Measurements from ENCODE around the gene AFMID. TPM values are rescaled to one million over a fixed set of nuclear protein-coding genes. Genes with fewer than 3 reads are reported as not detected.
A peak's percentile ranks its signal among the peaks of the same experiment; 100 is the strongest.

AFMID gene
- total RNA-seq, 1 experiment from 2014 or later, result 59.3 TPM

DNA sequence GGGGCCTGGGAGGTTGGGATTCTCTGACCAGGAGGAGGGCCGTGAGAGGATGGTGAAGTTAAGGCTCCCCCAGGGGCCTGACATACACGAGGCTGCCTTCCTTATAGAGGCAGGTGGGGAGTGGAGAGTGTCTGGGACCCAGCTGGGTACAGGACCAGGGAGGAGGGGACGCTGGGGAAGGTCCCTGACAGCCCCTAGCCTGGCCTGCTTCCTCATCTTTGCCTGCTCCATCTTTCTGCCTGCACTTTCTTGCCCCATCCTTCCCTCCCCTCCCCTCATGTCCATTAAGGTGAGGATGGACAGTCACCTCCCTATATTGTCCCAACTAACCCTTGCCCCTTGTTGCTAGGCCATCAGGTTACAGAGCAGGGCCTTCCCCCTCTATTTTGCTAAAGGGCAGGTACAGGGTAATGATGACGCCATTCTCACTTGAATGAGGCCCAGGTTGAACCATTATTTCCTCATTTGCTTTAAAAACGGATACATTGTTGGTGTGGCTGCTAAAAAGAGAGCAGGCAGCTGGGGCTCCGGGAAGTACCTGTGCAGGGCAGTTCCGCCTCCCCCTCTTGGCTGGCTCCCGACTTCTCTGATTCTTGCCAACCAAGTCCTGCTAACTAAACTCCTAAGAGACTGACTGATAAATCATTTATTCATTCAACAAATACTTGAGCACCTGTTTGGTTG lies 39.7 kb upstream of the AFMID start:
- intact Hi-C loops (cut with micrococcal nuclease; ENCODE audit: unreplicated experiment), result no loop called here
- no peak overlapping the region for H3K4me3 ChIP-seq (ENCODE audit: low read depth in 2 of 2, low read length in 2 of 2)
- H3K9me3 ChIP-seq (ENCODE audit: control insufficient read depth, insufficient read depth, low read depth, low read length), result no peaks in the 10 kb centered on the region
- POLR2A ChIA-PET, result no interaction called here
- H3K27me3 ChIP-seq (ENCODE audit: control insufficient read depth, insufficient read depth, low read length), result no peaks in the 10 kb centered on the region
- no peak for DNase-seq (ENCODE audit: low read depth, low spot score)
- H3K36me3 ChIP-seq (ENCODE audit: control insufficient read depth, insufficient read depth, low read length), result no peaks in the 10 kb centered on the region
- in situ Hi-C loops (cut with HindIII; ENCODE audit: low pct_unique_long_range_greater_than_20kb, low sequenced_read_pairs), result no loop called here
- ATAC-seq, result no peak
- H3K27ac ChIP-seq (ENCODE audit: low read length), result no peak overlapping the region
- peaks cover 24% of the 10 kb centered on the region for H3K4me1 ChIP-seq (ENCODE audit: control insufficient read depth, insufficient read depth, low read length)
- TF ChIP-seq TCF7L2 (IDR thresholded peaks at IDR 0.05; ENCODE audit: low read depth, low read length) (no peak), REST (IDR thresholded peaks at IDR 0.05; ENCODE audit: insufficient read depth in 1 of 2, low read depth in 2 of 2, low read length in 1 of 2) (no peak), POLR2AphosphoS5 (IDR thresholded peaks at IDR 0.05; ENCODE audit: low read depth, low read length) (no peak), SIN3A (IDR thresholded peaks at IDR 0.05; ENCODE audit: borderline replicate concordance, insufficient read depth, low read depth, low read length) (no peak), CTCF (IDR thresholded peaks at IDR 0.05) (no peak)
- CTCF ChIA-PET, result no interaction called here
- BruUV-seq (replicated peaks), result no TSS peak

- H3K4me3 ChIP-seq (ENCODE audit: low read depth in 2 of 2, low read length in 2 of 2), result no peak overlapping the region
- intact Hi-C loops (cut with micrococcal nuclease; ENCODE audit: unreplicated experiment) (no loop called here), in situ Hi-C loops (cut with HindIII; ENCODE audit: low pct_unique_long_range_greater_than_20kb, low sequenced_read_pairs) (no loop called here)
- TF ChIP-seq SIN3A (IDR thresholded peaks at IDR 0.05; ENCODE audit: borderline replicate concordance, insufficient read depth, low read depth, low read length) (no peak), TCF7L2 (IDR thresholded peaks at IDR 0.05; ENCODE audit: low read depth, low read length) (0 out of 2 replicates have a peak, but pooled peaks have one; percentile 16)
- H3K9me3 ChIP-seq (ENCODE audit: control insufficient read depth, insufficient read depth, low read depth, low read length), result no peaks in the 10 kb centered on the region
- peaks cover 23% of the 10 kb centered on the region for H3K4me1 ChIP-seq (ENCODE audit: control insufficient read depth, insufficient read depth, low read length)
- H3K27me3 ChIP-seq (ENCODE audit: control insufficient read depth, insufficient read depth, low read length), result no peaks in the 10 kb centered on the region
- DNase-seq (ENCODE audit: low read depth, low spot score), result no peak
- ChIA-PET POLR2A (interaction anchor here (0.6 kb wide), 1 partner anchor 40 kb away, joined by 3 read pairs; no protein-coding TSS in a partner anchor), CTCF (no interaction called here)
- no peaks in the 10 kb centered on the region for H3K36me3 ChIP-seq (ENCODE audit: control insufficient read depth, insufficient read depth, low read length)
- no peak overlapping the region for H3K27ac ChIP-seq (ENCODE audit: low read length)
- ATAC-seq, result no peak
- BruUV-seq (replicated peaks), result no TSS peak
Measured at GRCh38 chr17:78148286-78149016, 38.7 kb upstream of the AFMID start.
